Neural progenitor cell (in vitro differentiated cells): Measurements from ENCODE around the gene RANGAP1. TPM values are rescaled to one million over a fixed set of nuclear protein-coding genes. Genes with fewer than 3 reads are reported as not detected.

ENCODE experiments used
- DNase-seq: peaks from one replicate; pipeline ENCODE4 v3.0.0-alpha.2; 2016; ENCODE audit warnings: low spot score
- H2AFZ ChIP-seq: fragments of 200-600 bp; sonication (generic); replicated peaks from 2 replicates; pipeline ENCODE4 v1.6.1; 2016; ENCODE audit warnings: antibody characterized with exemption
- H3F3A ChIP-seq: fragments of 200-600 bp; sonication (generic); 2 replicates; pipeline ENCODE4 v1.6.1; 2016; ENCODE audit warnings: antibody characterized with exemption, low read depth
- H3K27ac ChIP-seq: fragments of 200-600 bp; sonication (generic); 2 replicates; pipeline ENCODE4 v1.5.1; 2016; ENCODE audit warnings: mild to moderate bottlenecking
- H3K27me3 ChIP-seq: fragments of 200-600 bp; sonication (generic); 2 replicates; pipeline ENCODE4 v1.6.1; 2016; ENCODE audit warnings: mild to moderate bottlenecking, moderate library complexity
- H3K36me3 ChIP-seq: fragments of 200-600 bp; sonication (generic); 2 replicates; pipeline ENCODE4 v1.5.1; 2016
- H3K4me1 ChIP-seq: fragments of 200-600 bp; sonication (generic); 2 replicates; pipeline ENCODE4 v1.6.1; 2016; ENCODE audit warnings: mixed run types
- H3K4me2 ChIP-seq: fragments of 200-600 bp; sonication (generic); 2 replicates; pipeline ENCODE4 v1.6.1; 2016
- H3K4me3 ChIP-seq: fragments of 200-600 bp; sonication (generic); 2 replicates; pipeline ENCODE4 v1.5.1; 2016
- H3K79me2 ChIP-seq: fragments of 200-600 bp; sonication (generic); 2 replicates; pipeline ENCODE4 v1.6.1; 2016; ENCODE audit warnings: low read depth
- H3K9ac ChIP-seq: fragments of 200-600 bp; sonication (generic); 2 replicates; pipeline ENCODE4 v1.6.1; 2016
- H3K9me3 ChIP-seq: fragments of 200-600 bp; sonication (generic); 2 replicates; pipeline ENCODE4 v1.5.1; 2016; ENCODE audit warnings: low read depth
- H4K20me1 ChIP-seq: fragments of 200-600 bp; sonication (generic); 2 replicates; pipeline ENCODE4 v1.6.1; 2016; ENCODE audit warnings: low read depth
- H3K27ac Mint-ChIP-seq: 3 replicates; pipeline ENCODE4 v1.8.0; 2021; ENCODE audit warnings: mixed read lengths
- H3K27me3 Mint-ChIP-seq: 2 replicates; pipeline ENCODE4 v1.8.0; 2022; ENCODE audit warnings: low read depth, mild to moderate bottlenecking, inconsistent platforms, moderate library complexity, mixed read lengths; ENCODE audit not compliant: insufficient read depth
- H3K36me3 Mint-ChIP-seq: 3 replicates; pipeline ENCODE4 v1.8.0; 2021; ENCODE audit warnings: mixed read lengths
- H3K4me1 Mint-ChIP-seq: 3 replicates; pipeline ENCODE4 v1.8.0; 2021; ENCODE audit warnings: mixed read lengths
- H3K4me3 Mint-ChIP-seq: 3 replicates; pipeline ENCODE4 v1.8.0; 2021; ENCODE audit warnings: mild to moderate bottlenecking, moderate library complexity, mixed read lengths
- H3K9me3 Mint-ChIP-seq: 3 replicates; pipeline ENCODE4 v1.8.0; 2020; ENCODE audit warnings: mixed read lengths
- CTCF ChIP-seq: fragments of 200-600 bp; sonication (generic); IDR thresholded peaks from 2 replicates; pipeline ENCODE4 v1.5.1; 2017; ENCODE audit warnings: antibody characterized with exemption, mild to moderate bottlenecking
- EZH2 ChIP-seq: fragments of 200-600 bp; sonication (generic); IDR thresholded peaks from 2 replicates; pipeline ENCODE4 v1.6.1; 2017; ENCODE audit warnings: antibody characterized with exemption, mild to moderate bottlenecking, moderate library complexity
- EZH2phosphoT487 ChIP-seq: fragments of 200-600 bp; sonication (generic); IDR thresholded peaks from 2 replicates; pipeline ENCODE4 v1.6.1; 2017; ENCODE audit warnings: antibody characterized with exemption
- total RNA-seq: library from RNA; depleted of rRNA; stranded (reverse); fragments of >200 nt; gene quantifications from 2 replicates; pipeline ENCODE4 v1.2.3, GENCODE V29; 2015; ENCODE audit warnings: low replicate concordance

Gene RANGAP1
- total RNA-seq, 1 donor from 2014 or later, result 53.4 TPM

GRCh38 chr22:41223535-41223934 lies 62.5 kb downstream of the RANGAP1 start:
- H3K9me3 ChIP-seq, result no peaks in the 10 kb centered on the region
- Mint-ChIP-seq H3K9me3 (no peaks in the 10 kb centered on the region), H3K4me1 (no peaks in the 10 kb centered on the region), H3K36me3 (peaks cover 12% of the 10 kb centered on the region), H3K27me3 (peaks cover 3% of the 10 kb centered on the region), H3K4me3 (no peak overlapping the region), H3K27ac (no peak overlapping the region)
- H3K4me2 ChIP-seq, result no peak overlapping the region
- H3F3A ChIP-seq, result no peaks in the 10 kb centered on the region
- H3K27me3 ChIP-seq, result no peaks in the 10 kb centered on the region
- no peak for DNase-seq
- H2AFZ ChIP-seq, result no peak overlapping the region
- TF ChIP-seq CTCF (no peak), EZH2phosphoT487 (no peak), EZH2 (no peak)
- no peaks in the 10 kb centered on the region for H4K20me1 ChIP-seq
- H3K27ac ChIP-seq, result no peak overlapping the region
- no peaks in the 10 kb centered on the region for H3K36me3 ChIP-seq
- H3K79me2 ChIP-seq, result no peaks in the 10 kb centered on the region
- H3K9ac ChIP-seq, result no peak overlapping the region
- no peak overlapping the region for H3K4me3 ChIP-seq
- H3K4me1 ChIP-seq, result no peaks in the 10 kb centered on the region

GRCh38 chr22:41222846-41223507 lies 63.0 kb downstream of the RANGAP1 start:
- Histone ChIP-seq H2AFZ (no peak overlapping the region), H3K9me3 (no peaks in the 10 kb centered on the region), H3K4me3 (no peak overlapping the region), H3K4me1 (no peaks in the 10 kb centered on the region), H3K27ac (no peak overlapping the region), H3K79me2 (no peaks in the 10 kb centered on the region), H3K4me2 (no peak overlapping the region), H3K27me3 (no peaks in the 10 kb centered on the region), H3F3A (peaks cover 4% of the 10 kb centered on the region), H4K20me1 (no peaks in the 10 kb centered on the region), H3K9ac (no peak overlapping the region), H3K36me3 (no peaks in the 10 kb centered on the region)
- Mint-ChIP-seq H3K9me3 (no peaks in the 10 kb centered on the region), H3K27ac (no peak overlapping the region), H3K4me3 (no peak overlapping the region), H3K36me3 (peaks cover 12% of the 10 kb centered on the region), H3K27me3 (peaks cover 3% of the 10 kb centered on the region), H3K4me1 (peaks cover 2% of the 10 kb centered on the region)
- TF ChIP-seq CTCF (no peak), EZH2 (no peak), EZH2phosphoT487 (no peak)
- DNase-seq, result no peak

GRCh38 chr22:41217553-41218157 lies 68.3 kb downstream of the RANGAP1 start:
- Histone ChIP-seq H2AFZ (no peak overlapping the region), H4K20me1 (no peaks in the 10 kb centered on the region), H3K27ac (peak overlapping the region; percentile 75), H3K4me3 (no peak overlapping the region), H3K9me3 (no peaks in the 10 kb centered on the region), H3K27me3 (no peaks in the 10 kb centered on the region), H3K79me2 (no peaks in the 10 kb centered on the region), H3F3A (peaks cover 18% of the 10 kb centered on the region), H3K36me3 (no peaks in the 10 kb centered on the region), H3K4me2 (peak overlapping the region; percentile 35), H3K9ac (no peak overlapping the region), H3K4me1 (no peaks in the 10 kb centered on the region)
- Mint-ChIP-seq H3K9me3 (peaks cover 12% of the 10 kb centered on the region), H3K36me3 (peaks cover 38% of the 10 kb centered on the region), H3K27me3 (peaks cover 3% of the 10 kb centered on the region), H3K4me3 (peak overlapping the region; percentile 49), H3K27ac (peak overlapping the region; percentile 81), H3K4me1 (peaks cover 20% of the 10 kb centered on the region)
- peak; percentile 75 for DNase-seq
- TF ChIP-seq EZH2 (no peak), EZH2phosphoT487 (no peak), CTCF (no peak)
